ENCODE measurements around the gene ANGPTL8.

The ANGPTL8 gene

GRCh38 chr19:11239377-11240000, at the start of gene ANGPTL8:
Gene ANGPTL8, plus strand, starts transcription at chr19:11239619. Its CDS starts 19 bp downstream, at chr19:11239638.
- DNase-seq = no peak

- DNase-seq = no peak
Observed at GRCh38 chr19:11190501-11190900, 48.9 kb upstream of the ANGPTL8 start.

- DNase-seq = no peak
Observed at GRCh38 chr19:11191273-11191755, 48.1 kb upstream of the ANGPTL8 start.

GRCh38 chr19:11191934-11192333, 47.5 kb upstream of the ANGPTL8 start:
- no peak for DNase-seq

GRCh38 chr19:11192957-11193939, 46.2 kb upstream of the ANGPTL8 start:
- DNase-seq = peak; percentile 22

- DNase-seq = no peak
Observed at GRCh38 chr19:11194173-11194572, 45.2 kb upstream of the ANGPTL8 start.

- no peak for DNase-seq
Observed at GRCh38 chr19:11194656-11195558, 44.5 kb upstream of the ANGPTL8 start.

GRCh38 chr19:11195681-11196080, 43.7 kb upstream of the ANGPTL8 start:
- DNase-seq = no peak

- no peak for DNase-seq
Observed at GRCh38 chr19:11196406-11197287, 42.8 kb upstream of the ANGPTL8 start.

GRCh38 chr19:11197291-11198174, 41.9 kb upstream of the ANGPTL8 start, which contains the start of gene KANK2:
Gene KANK2, minus strand, starts transcription at chr19:11197545. Its CDS starts 3,034 bp downstream, at chr19:11194511.
- DNase-seq = peak; percentile 72

GRCh38 chr19:11198175-11198534, 41.3 kb upstream of the ANGPTL8 start:
- no peak for DNase-seq

- DNase-seq = no peak
Observed at GRCh38 chr19:11198769-11199424, 40.5 kb upstream of the ANGPTL8 start.

- DNase-seq = no peak
Observed at GRCh38 chr19:11199517-11199916, 39.9 kb upstream of the ANGPTL8 start.

GRCh38 chr19:11200015-11200574, 39.3 kb upstream of the ANGPTL8 start:
- no peak for DNase-seq

- no peak for DNase-seq
Observed at GRCh38 chr19:11200931-11201330, 38.5 kb upstream of the ANGPTL8 start.

- no peak for DNase-seq
Observed at GRCh38 chr19:11201791-11202190, 37.6 kb upstream of the ANGPTL8 start.

GRCh38 chr19:11202488-11203193, 36.8 kb upstream of the ANGPTL8 start:
- DNase-seq = no peak

GRCh38 chr19:11203194-11204075, 36.0 kb upstream of the ANGPTL8 start:
- no peak for DNase-seq
